GM12801 (cell line): ENCODE measurements around the gene SLC16A13.

Experiments used
- TF ChIP-seq, protein P1 (sequence below): IDR thresholded peaks from one replicate; pipeline ENCODE4 v1.5.1; 2011; ENCODE audit warnings: control low read depth; ENCODE audit not compliant: insufficient read length; ENCODE audit errors: extremely low read depth

The SLC16A13 gene

DNA sequence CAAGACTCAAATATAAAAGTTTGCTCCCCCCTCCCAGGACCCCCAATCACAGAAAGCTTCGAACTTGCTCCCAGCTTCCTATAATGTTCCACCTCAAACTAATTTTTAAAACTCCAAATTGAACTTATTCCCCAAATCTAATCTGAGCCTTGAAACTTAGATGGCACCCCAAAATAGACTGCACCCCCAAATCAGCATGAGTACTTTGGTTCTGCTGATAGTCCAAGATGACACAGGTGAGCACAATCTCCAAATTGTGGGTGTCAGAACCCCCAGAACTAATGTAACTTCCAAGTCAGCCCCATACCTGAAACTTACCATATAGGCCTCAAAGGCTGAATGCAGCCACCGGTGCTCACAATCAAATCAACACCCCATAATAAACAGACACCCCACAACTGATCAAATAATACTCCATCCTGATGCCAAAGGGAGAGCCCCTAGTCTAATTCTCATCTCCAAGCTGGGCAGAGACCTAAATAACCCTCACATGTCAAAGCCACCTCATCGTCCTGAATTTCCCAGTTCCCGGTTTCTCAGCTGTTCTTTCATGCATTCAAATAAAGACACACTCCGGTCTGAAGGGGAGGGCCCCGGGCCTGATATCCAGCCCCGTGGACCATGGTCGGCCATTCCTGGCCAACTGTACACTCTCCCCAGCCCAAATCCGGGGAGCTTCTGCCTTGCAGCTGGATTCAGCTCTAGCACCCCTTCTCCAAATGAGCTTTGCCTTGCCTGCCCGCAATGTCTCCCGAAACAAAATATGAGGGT is 14.7 kb upstream of the SLC16A13 start:
- TF ChIP-seq, protein P1, sequence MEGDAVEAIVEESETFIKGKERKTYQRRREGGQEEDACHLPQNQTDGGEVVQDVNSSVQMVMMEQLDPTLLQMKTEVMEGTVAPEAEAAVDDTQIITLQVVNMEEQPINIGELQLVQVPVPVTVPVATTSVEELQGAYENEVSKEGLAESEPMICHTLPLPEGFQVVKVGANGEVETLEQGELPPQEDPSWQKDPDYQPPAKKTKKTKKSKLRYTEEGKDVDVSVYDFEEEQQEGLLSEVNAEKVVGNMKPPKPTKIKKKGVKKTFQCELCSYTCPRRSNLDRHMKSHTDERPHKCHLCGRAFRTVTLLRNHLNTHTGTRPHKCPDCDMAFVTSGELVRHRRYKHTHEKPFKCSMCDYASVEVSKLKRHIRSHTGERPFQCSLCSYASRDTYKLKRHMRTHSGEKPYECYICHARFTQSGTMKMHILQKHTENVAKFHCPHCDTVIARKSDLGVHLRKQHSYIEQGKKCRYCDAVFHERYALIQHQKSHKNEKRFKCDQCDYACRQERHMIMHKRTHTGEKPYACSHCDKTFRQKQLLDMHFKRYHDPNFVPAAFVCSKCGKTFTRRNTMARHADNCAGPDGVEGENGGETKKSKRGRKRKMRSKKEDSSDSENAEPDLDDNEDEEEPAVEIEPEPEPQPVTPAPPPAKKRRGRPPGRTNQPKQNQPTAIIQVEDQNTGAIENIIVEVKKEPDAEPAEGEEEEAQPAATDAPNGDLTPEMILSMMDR = no peak

DNA sequence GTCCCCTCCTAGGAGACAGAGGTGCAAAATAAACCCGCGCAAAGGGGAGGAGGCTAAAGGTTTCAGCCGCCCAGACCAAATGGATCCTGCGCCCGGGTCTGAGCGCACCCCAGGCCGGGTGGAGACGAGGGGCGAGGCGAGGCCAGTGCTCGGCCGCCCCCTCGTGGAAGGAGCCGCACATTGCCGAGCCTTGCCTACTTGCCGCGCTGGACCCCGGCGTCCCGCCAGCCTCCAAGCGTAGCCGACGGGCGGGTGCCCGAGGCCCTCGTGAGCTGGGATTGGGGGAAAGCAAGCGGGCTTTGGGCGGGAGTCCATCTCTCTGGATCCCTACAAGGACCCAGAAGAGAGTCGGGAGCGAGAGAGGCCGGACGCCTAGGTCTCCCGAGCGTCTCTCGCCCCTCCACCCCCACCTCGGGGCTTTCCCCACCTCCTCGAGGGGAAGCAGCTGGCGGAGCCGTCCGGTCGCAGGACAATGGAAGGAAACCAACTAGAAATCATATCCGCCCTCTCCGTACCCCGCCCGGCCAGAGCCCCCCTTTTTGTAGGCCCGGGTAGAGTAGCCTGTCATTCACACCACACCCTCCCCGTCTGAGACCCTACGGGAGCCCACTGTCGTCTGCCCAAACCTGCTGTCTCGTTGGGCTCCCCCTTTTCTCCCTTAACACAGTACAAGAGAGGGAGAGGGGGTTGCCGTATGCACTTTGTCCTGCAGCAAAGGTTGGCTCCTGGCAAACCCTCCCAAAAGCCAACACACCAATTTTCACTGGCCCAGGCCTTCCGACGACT is 13.6 kb upstream of the SLC16A13 start:
- TF ChIP-seq, protein P1 = no peak

DNA sequence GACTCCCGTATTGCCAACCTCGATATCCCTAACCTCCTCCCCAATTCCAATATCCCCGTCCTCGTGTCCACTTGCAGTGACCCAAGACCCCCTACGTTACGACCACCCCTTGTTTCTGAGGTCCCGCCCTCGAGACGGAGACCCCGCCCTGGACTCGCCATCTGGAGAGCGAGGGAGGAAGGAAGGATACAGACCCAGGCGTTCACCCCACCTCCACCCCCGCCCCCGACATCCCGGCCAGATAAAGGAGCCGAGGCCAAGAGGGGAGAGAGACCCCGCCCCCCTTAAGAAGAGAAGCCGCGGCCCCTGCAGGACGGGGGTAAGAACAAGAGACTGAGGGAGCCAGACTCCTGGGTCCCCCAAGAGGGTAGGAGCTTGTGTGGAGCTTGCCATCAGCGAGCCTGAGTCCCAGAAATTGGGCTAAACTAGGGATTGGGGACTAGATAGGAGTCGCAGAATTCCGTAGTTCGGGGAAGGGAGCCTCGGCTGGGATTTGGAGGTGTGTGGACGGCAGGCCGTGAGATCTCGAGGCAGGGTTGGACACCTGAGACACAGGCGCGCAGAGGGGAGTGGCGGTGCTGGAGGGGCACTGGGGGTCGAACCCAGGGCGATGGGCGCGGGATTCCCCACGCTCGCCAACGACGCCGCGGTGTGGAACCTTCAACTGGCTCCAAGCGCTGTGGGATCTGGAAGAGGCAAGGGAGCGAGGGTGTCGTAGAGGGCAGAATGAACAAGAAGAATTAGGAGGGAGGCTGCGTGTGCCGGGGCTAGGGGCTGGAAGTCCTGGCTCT is 12.8 kb upstream of the SLC16A13 start, which contains the start of gene BCL6B:
Gene BCL6B, plus strand, starts transcription at position 270 of the 791 bp plus-strand sequence. CDS start 622 bp downstream, outside the sequence.
- TF ChIP-seq, protein P1 = no peak

DNA sequence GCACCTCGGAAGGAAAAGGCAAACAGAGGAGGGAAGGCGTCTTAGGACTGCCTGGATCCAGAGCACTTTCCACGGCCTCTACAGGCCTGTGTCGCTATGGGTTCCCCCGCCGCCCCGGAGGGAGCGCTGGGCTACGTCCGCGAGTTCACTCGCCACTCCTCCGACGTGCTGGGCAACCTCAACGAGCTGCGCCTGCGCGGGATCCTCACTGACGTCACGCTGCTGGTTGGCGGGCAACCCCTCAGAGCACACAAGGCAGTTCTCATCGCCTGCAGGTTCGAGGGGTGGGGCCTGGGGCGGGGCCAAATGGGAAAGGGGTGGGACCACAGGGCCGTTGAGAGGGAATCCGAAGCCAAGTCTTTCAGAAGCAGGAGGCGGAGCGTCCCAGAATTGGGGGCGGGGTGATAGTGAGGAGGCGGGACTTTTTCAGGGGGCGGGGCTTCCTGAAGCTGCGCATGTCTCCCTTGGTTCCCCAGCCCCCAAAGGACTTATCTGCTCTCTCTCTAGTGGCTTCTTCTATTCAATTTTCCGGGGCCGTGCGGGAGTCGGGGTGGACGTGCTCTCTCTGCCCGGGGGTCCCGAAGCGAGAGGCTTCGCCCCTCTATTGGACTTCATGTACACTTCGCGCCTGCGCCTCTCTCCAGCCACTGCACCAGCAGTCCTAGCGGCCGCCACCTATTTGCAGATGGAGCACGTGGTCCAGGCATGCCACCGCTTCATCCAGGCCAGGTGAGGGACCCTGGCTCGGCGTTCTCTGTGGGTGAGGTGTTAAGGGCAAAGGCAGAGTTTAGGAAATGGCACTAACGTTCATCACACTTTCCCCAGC is 12.0 kb upstream of the SLC16A13 start:
- TF ChIP-seq, protein P1 = no peak

DNA sequence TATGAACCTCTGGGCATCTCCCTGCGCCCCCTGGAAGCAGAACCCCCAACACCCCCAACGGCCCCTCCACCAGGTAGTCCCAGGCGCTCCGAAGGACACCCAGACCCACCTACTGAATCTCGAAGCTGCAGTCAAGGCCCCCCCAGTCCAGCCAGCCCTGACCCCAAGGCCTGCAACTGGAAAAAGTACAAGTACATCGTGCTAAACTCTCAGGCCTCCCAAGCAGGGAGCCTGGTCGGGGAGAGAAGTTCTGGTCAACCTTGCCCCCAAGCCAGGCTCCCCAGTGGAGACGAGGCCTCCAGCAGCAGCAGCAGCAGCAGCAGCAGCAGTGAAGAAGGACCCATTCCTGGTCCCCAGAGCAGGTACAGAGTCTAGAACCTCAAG is 11.4 kb upstream of the SLC16A13 start:
- TF ChIP-seq, protein P1 = no peak

DNA sequence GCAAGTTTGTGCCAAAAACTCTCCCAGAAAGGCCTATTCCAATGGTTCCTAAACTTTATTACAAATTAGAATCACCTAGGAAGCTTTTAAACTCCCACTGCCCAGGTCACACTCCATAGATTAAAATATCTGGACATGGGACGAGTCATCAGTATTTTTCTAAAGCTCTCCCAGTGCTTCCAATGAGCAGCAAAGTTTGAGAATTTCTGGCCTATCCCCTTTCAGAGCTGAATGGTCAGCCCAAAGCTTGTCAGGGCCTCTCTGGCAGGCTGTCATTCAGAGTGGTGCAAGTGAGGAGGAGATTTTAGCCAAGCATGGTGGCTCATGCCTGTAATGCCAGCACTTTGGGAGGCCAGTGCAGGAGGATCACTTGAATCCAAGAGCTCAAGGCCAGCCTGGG is 10.6 kb upstream of the SLC16A13 start:
- TF ChIP-seq, protein P1 = no peak
